ENCODE data around the gene SCGB3A2.

GRCh38 chr5:147835386-147835798 lies 43.1 kb upstream of the SCGB3A2 start:
- TF ChIP-seq, protein P1, sequence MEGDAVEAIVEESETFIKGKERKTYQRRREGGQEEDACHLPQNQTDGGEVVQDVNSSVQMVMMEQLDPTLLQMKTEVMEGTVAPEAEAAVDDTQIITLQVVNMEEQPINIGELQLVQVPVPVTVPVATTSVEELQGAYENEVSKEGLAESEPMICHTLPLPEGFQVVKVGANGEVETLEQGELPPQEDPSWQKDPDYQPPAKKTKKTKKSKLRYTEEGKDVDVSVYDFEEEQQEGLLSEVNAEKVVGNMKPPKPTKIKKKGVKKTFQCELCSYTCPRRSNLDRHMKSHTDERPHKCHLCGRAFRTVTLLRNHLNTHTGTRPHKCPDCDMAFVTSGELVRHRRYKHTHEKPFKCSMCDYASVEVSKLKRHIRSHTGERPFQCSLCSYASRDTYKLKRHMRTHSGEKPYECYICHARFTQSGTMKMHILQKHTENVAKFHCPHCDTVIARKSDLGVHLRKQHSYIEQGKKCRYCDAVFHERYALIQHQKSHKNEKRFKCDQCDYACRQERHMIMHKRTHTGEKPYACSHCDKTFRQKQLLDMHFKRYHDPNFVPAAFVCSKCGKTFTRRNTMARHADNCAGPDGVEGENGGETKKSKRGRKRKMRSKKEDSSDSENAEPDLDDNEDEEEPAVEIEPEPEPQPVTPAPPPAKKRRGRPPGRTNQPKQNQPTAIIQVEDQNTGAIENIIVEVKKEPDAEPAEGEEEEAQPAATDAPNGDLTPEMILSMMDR (IDR thresholded peaks at IDR 0.05; ENCODE audit: insufficient read depth, low read length, poor library complexity, severe bottlenecking), result no peak
- no peak for TF ChIP-seq EZH2phosphoT487 (conservative IDR thresholded peaks at IDR 0.05; ENCODE audit: low read length)
